ENCODE results near the gene ELF4.

DNA sequence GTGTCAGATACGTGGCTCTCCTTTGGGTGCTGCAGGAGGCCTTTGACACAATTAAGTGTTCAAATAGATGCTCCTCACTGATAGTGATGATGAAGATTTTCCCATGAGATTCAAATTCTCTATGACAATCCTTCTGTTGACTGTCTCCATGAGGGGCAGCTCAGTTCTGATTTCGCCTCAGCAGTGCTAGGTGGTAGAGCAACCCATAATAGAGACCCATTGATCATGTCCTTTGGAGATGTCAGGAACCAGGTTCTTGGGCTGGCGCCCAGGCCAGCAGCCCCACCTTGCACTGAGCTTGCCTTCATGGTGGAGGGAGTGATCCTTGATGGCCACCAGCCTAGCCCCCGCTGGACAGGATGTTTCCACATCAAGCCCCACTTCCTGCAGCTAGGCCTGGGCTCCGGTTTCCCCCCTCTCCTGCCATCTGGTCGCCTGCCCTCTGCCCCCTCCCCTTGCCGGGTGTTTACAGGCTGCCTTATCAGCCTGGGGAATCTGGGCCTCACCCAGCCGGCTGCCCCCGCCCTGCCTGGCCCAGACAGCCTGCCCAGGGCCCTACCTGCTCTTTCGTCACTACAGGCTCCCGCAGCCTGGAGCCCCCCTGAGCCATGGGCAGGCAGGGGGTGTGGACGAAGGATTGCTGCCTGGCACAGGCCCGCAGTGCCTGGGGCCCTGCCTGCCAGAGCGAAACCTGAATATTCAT is 12.6 kb downstream of the ELF4 start:
- TF ChIP-seq, protein P1, sequence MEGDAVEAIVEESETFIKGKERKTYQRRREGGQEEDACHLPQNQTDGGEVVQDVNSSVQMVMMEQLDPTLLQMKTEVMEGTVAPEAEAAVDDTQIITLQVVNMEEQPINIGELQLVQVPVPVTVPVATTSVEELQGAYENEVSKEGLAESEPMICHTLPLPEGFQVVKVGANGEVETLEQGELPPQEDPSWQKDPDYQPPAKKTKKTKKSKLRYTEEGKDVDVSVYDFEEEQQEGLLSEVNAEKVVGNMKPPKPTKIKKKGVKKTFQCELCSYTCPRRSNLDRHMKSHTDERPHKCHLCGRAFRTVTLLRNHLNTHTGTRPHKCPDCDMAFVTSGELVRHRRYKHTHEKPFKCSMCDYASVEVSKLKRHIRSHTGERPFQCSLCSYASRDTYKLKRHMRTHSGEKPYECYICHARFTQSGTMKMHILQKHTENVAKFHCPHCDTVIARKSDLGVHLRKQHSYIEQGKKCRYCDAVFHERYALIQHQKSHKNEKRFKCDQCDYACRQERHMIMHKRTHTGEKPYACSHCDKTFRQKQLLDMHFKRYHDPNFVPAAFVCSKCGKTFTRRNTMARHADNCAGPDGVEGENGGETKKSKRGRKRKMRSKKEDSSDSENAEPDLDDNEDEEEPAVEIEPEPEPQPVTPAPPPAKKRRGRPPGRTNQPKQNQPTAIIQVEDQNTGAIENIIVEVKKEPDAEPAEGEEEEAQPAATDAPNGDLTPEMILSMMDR (IDR thresholded peaks at IDR 0.05; ENCODE audit: poor library complexity) = no peak
- TF ChIP-seq EZH2phosphoT487 (IDR thresholded peaks at IDR 0.05; ENCODE audit: low read depth, severe bottlenecking, unreplicated experiment) = no peak

Data from hepatocyte (in vitro differentiated cells).